AG04450 (cell line): Measurements from ENCODE around the gene USP15. TPM values are rescaled to one million over a fixed set of nuclear protein-coding genes. Genes with fewer than 3 reads are reported as not detected.

Experiments used
- CTCF ChIA-PET: fragments of 300-600, 350-600 bp; formaldehyde crosslinking; extraction: SDS; loops from one replicate; lab custom pipeline; 2022; ENCODE audit warnings: antibody characterized with exemption, inconsistent platforms; lab: Charles Lee
- POLR2A ChIA-PET: fragments of 350-600 bp; formaldehyde crosslinking; extraction: SDS; loops from one replicate; lab custom pipeline; 2021; ENCODE audit warnings: antibody characterized with exemption, inconsistent platforms; lab: Yijun Ruan, JAX
- DNase-seq: peaks from one replicate; pipeline ENCODE4 v3.0.0-alpha.2; 2011; ENCODE audit warnings: low read depth, low spot score
- H3K27ac ChIP-seq: one replicate; pipeline ENCODE4 v1.5.1; 2012; ENCODE audit warnings: low read depth, low read length, control low read depth
- H3K27me3 ChIP-seq: one replicate; pipeline ENCODE4 v1.6.0; 2012; ENCODE audit warnings: low read length; ENCODE audit not compliant: control insufficient read depth, insufficient read depth
- H3K4me3 ChIP-seq: 2 replicates; pipeline ENCODE4 v1.5.1; 2011; ENCODE audit warnings: mild to moderate bottlenecking, low read depth, low read length, control low read depth
- H3K9me3 ChIP-seq: 2 replicates; pipeline ENCODE4 v1.5.1; 2012; ENCODE audit warnings: low read length; ENCODE audit not compliant: control insufficient read depth, insufficient read depth
- polyA plus RNA-seq: library from polyadenylated mRNA; depleted of rRNA; stranded (reverse); fragments of >200 nt; gene quantifications from 2 replicates; pipeline ENCODE4 v1.2.3, GENCODE V29; 2011
- TF ChIP-seq, protein P1 (sequence below): IDR thresholded peaks from 2 replicates; pipeline ENCODE4 v1.5.1; 2011; ENCODE audit warnings: low read depth, low read length, control low read depth, inconsistent platforms

USP15 gene
- polyA plus RNA-seq, 1 experiment = 64.4 TPM

DNA sequence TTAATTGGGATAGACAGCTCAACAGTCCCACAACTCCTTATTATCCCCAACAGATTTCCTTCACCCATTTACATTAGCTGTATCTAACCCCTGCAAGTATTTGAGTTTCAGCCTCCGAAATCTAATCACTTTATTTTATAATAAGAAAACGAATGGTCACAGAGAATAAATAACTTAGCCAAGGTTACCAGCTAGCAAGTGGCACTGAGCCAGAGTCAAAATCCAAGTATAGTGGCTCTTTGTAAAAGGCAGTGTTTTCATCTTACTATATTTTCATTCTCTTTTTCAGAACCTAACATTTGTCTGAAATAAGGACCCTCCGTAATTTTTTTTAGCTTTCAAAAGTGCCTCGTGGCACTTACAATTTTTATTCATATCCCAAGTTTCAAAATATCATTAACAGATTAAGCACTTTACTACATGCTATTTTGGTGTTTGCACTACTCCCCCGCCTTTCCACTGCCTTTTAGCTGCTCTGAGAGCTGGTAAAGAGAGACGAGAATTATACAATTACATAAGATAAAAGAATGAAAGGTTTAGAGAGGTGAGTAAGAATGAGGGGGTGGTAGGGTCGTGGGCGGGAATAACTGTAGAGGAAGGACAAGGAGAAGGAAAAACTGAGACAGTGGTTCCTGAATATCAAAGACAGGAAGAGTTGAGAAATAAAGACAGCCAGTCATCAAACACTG lies 3.7 kb upstream of the USP15 start:
- H3K4me3 ChIP-seq = no peak overlapping the region
- H3K9me3 ChIP-seq = peaks cover 2% of the 10 kb centered on the region; the same call in 1 of the 2 replicates
- ChIA-PET CTCF (no interaction called here), POLR2A (no interaction called here)
- no peaks in the 10 kb centered on the region for H3K27me3 ChIP-seq
- no peak for DNase-seq
- TF ChIP-seq, protein P1, sequence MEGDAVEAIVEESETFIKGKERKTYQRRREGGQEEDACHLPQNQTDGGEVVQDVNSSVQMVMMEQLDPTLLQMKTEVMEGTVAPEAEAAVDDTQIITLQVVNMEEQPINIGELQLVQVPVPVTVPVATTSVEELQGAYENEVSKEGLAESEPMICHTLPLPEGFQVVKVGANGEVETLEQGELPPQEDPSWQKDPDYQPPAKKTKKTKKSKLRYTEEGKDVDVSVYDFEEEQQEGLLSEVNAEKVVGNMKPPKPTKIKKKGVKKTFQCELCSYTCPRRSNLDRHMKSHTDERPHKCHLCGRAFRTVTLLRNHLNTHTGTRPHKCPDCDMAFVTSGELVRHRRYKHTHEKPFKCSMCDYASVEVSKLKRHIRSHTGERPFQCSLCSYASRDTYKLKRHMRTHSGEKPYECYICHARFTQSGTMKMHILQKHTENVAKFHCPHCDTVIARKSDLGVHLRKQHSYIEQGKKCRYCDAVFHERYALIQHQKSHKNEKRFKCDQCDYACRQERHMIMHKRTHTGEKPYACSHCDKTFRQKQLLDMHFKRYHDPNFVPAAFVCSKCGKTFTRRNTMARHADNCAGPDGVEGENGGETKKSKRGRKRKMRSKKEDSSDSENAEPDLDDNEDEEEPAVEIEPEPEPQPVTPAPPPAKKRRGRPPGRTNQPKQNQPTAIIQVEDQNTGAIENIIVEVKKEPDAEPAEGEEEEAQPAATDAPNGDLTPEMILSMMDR = no peak
- no peak overlapping the region for H3K27ac ChIP-seq

DNA sequence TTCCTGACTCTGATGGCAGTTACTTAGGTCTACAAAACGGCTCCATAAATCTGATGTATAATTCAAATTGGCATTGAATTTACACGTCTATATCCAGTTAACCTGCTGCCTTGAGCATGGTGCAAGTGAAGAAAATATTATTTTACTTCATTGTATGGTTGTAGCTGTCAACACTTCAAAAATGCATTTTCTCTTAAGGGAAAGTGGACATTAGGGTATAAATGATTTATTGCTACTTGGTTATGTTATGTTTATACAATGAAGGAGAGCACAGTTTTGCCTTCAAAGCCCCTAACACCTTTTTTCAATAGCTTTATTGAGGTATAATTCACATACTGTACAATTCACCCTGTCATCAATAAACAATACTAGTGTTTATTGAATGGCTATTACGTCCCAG lies 2.0 kb upstream of the USP15 start:
- no peak for DNase-seq
- H3K4me3 ChIP-seq = no peak overlapping the region
- ChIA-PET POLR2A (no interaction called here), CTCF (interaction anchor here (1.1 to 2.3 kb wide), 2 partner anchors 26 to 555 kb away, joined by 5 to 15 read pairs; no protein-coding TSS in a partner anchor)
- peaks cover 2% of the 10 kb centered on the region; the same call in 1 of the 2 replicates for H3K9me3 ChIP-seq
- TF ChIP-seq, protein P1 = no peak
- no peaks in the 10 kb centered on the region for H3K27me3 ChIP-seq
- no peak overlapping the region for H3K27ac ChIP-seq

DNA sequence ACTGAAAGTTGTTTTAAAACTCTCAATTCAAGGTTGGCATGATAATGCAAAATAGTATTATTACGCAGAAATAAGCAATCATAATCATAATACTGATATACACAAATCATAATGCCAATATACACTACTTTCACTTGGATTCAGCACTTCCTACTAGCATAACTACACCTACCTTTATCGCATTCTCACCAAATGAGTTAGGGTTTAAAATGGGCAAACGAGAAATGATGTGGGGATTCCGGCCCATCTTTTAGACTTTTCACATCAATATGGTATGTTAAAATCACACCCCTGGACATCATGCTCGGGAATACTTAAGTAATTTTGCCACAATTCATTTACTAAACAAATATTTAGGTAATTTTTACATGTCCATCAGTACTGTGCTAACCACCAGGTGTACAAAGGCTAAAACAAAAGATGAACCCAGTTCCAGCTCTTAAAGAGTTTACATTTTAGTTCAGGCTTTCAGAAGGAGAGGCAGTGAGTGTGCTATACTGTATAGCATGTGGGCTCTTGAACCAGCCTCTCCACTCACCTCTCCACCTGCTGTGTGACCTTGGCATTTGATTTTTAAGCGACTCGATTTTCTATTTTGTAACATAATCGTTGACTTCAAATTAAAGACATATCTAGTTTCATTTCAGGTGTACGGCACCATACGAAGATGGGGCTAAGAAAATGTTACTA lies 1.1 kb upstream of the USP15 start:
- peak overlapping the region; percentile 86 for H3K4me3 ChIP-seq
- no peak for DNase-seq
- peak overlapping the region; percentile 94 for H3K27ac ChIP-seq
- POLR2A ChIA-PET = interaction anchor here (1.1 kb wide), 1 partner anchor 92 kb away, joined by 3 read pairs; no protein-coding TSS in a partner anchor
- TF ChIP-seq, protein P1 = no peak
- CTCF ChIA-PET = interaction anchor here (1.1 to 2.3 kb wide), 7 partner anchors 8 to 608 kb away, joined by 3 to 15 read pairs (median 5); no protein-coding TSS in a partner anchor
- peaks cover 2% of the 10 kb centered on the region; the same call in 1 of the 2 replicates for H3K9me3 ChIP-seq
- no peaks in the 10 kb centered on the region for H3K27me3 ChIP-seq

DNA sequence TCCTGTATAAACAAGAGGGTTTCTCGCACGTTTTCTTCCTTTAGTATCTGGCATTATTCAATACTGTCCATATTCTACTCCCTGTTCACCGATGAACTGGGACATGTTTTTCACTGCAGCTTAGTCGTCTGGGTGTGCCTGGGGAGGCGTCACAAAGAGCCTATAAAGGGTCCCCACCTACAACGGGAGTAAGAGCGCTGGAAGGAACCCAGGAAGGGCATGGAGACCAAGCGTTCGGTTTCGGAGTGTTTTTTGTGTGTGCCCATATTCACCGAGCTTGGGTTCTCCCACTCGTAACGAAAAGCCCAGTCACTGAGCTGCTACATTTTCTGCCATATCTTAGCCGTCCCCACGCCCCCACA lies 592 bp upstream of the USP15 start:
- CTCF ChIA-PET = interaction anchor here (0.6 to 2.3 kb wide), 8 partner anchors 8 to 608 kb away, joined by 3 to 15 read pairs (median 4); no protein-coding TSS in a partner anchor
- no peaks in the 10 kb centered on the region for H3K27me3 ChIP-seq
- TF ChIP-seq, protein P1 = no peak
- H3K9me3 ChIP-seq = peaks cover 2% of the 10 kb centered on the region; the same call in 1 of the 2 replicates
- H3K27ac ChIP-seq = peak overlapping the region; percentile 94
- peak overlapping the region; percentile 86 for H3K4me3 ChIP-seq
- no peak for DNase-seq
- POLR2A ChIA-PET = interaction anchor here (1.0 to 1.1 kb wide), 2 partner anchors 9 to 91 kb away, joined by 3 to 4 read pairs; no protein-coding TSS in a partner anchor
